ENCODE data around the gene RFC2. TPM values are rescaled to one million over a fixed set of nuclear protein-coding genes. Genes with fewer than 3 reads are reported as not detected.
"Not testable (repeated sequence)": the region's sequence is repeated elsewhere in the genome, so short reads cannot be mapped to it uniquely, and the experiment has no call there.

The RFC2 gene
- total and polyA plus RNA-seq, 2 experiments from 2014 or later: 14.6 to 69.2 TPM

DNA sequence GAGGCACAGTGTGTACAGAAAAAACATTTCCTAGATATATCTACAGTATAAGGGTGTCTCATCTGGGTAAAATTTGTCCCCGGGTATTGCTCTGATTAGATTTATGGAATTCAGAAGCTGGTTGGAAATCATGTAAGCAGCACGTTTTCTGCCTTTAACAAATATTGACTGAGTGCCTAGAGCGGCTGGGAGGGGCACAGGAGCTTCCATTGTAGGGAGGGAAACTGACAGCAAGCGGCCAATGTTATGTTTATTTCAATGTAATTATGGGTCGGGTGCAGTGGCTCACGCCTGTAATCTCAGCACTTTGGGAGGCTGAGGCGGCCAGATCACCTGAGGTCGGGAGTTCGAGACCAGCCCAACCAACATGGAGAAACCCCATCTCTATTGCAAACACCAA, 4.4 kb upstream of the RFC2 start:
- Histone ChIP-seq H3K27me3 (no peaks in the 10 kb centered on the region), H3K36me3 (no peaks in the 10 kb centered on the region), H3K27ac (no peak overlapping the region), H3K9me3 (ENCODE audit: low read depth) (no peaks in the 10 kb centered on the region), H3K4me3 (no peak overlapping the region), H3K4me1 (ENCODE audit: low read depth) (no peaks in the 10 kb centered on the region)
- DNase-seq (ENCODE audit: low read depth in 1 of 2, low spot score in 1 of 2): no peak
- no peak for TF ChIP-seq CTCF (IDR thresholded peaks at IDR 0.05; ENCODE audit: low read depth, low read length)

- Histone ChIP-seq H3K4me1 (ENCODE audit: low read depth) (peaks cover 3% of the 10 kb centered on the region), H3K9me3 (ENCODE audit: low read depth) (no peaks in the 10 kb centered on the region), H3K4me3 (no peak overlapping the region), H3K27me3 (no peaks in the 10 kb centered on the region), H3K36me3 (no peaks in the 10 kb centered on the region), H3K27ac (peak overlapping the region; percentile 62)
- no peak for TF ChIP-seq CTCF (IDR thresholded peaks at IDR 0.05; ENCODE audit: low read depth, low read length)
- DNase-seq (ENCODE audit: low read depth in 1 of 2, low spot score in 1 of 2): peak in 1 of 2 donors; percentile 95
Observed at GRCh38 chr7:74256491-74257408, 2.6 kb upstream of the RFC2 start.

GRCh38 chr7:74255461-74255860, 1.3 kb upstream of the RFC2 start:
- H3K4me1 ChIP-seq (ENCODE audit: low read depth); DNase-seq (ENCODE audit: low read depth in 1 of 2, low spot score in 1 of 2); H3K36me3 ChIP-seq; H3K27ac ChIP-seq; H3K27me3 ChIP-seq; H3K9me3 ChIP-seq (ENCODE audit: low read depth): not testable (repeated sequence)
- peak overlapping the region; percentile 55 for H3K4me3 ChIP-seq

- no peaks in the 10 kb centered on the region for H3K27me3 ChIP-seq
- H3K9me3 ChIP-seq (ENCODE audit: low read depth): no peaks in the 10 kb centered on the region
- no peak for DNase-seq (ENCODE audit: low read depth in 1 of 2, low spot score in 1 of 2)
- H3K27ac ChIP-seq: peak overlapping the region; percentile 77
- H3K4me1 ChIP-seq (ENCODE audit: low read depth): peaks cover 3% of the 10 kb centered on the region
- no peak for TF ChIP-seq CTCF (IDR thresholded peaks at IDR 0.05; ENCODE audit: low read depth, low read length)
- peak overlapping the region; percentile 55 for H3K4me3 ChIP-seq
- H3K36me3 ChIP-seq: peaks cover 7% of the 10 kb centered on the region
Observed at GRCh38 chr7:74254858-74255379, 720 bp upstream of the RFC2 start.

GRCh38 chr7:74253835-74254128, 417 bp downstream of the RFC2 start:
- DNase-seq (ENCODE audit: low read depth in 1 of 2, low spot score in 1 of 2): no peak
- TF ChIP-seq CTCF (IDR thresholded peaks at IDR 0.05; ENCODE audit: low read depth, low read length): no peak
- peaks cover 10% of the 10 kb centered on the region for H3K36me3 ChIP-seq

DNA sequence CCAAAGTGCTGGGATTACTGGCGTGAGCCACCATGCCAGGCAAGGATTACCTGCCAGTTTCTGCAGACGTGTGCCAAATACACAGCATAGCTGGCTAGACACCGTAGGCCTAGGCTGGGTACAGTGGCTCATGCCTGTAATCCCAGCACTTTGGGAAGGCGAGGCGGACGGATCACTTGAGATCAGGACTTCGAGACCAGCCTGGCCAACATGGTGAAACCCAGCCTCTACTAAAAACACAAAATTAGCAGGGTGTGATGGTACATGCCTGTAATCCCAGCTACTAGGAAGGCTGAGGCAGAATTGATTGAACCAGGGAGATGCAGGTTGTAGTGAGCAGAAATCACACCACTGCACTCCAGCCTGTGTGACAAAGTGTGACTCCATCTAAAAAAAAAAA, 868 bp downstream of the RFC2 start:
- H3K9me3 ChIP-seq (ENCODE audit: low read depth): no peaks in the 10 kb centered on the region
- peak overlapping the region; percentile 55 for H3K4me3 ChIP-seq
- H3K27me3 ChIP-seq: no peaks in the 10 kb centered on the region
- peaks cover 3% of the 10 kb centered on the region for H3K4me1 ChIP-seq (ENCODE audit: low read depth)
- no peak overlapping the region for H3K27ac ChIP-seq
- peaks cover 10% of the 10 kb centered on the region for H3K36me3 ChIP-seq
- no peak for TF ChIP-seq CTCF (IDR thresholded peaks at IDR 0.05; ENCODE audit: low read depth, low read length)
- DNase-seq (ENCODE audit: low read depth in 1 of 2, low spot score in 1 of 2): no peak

More at GRCh38 chr7:74253835-74254128, 417 bp downstream of the RFC2 start:
- peaks cover 3% of the 10 kb centered on the region for H3K4me1 ChIP-seq (ENCODE audit: low read depth)
- no peaks in the 10 kb centered on the region for H3K9me3 ChIP-seq (ENCODE audit: low read depth)
- no peaks in the 10 kb centered on the region for H3K27me3 ChIP-seq
- H3K4me3 ChIP-seq: peak overlapping the region; percentile 55
- H3K27ac ChIP-seq: peak overlapping the region; percentile 34
